ENCODE results near the gene DCAKD.
"Not testable (repeated sequence)": the region's sequence is repeated elsewhere in the genome, so short reads cannot be mapped to it uniquely, and the experiment has no call there.

The DCAKD gene

DNA sequence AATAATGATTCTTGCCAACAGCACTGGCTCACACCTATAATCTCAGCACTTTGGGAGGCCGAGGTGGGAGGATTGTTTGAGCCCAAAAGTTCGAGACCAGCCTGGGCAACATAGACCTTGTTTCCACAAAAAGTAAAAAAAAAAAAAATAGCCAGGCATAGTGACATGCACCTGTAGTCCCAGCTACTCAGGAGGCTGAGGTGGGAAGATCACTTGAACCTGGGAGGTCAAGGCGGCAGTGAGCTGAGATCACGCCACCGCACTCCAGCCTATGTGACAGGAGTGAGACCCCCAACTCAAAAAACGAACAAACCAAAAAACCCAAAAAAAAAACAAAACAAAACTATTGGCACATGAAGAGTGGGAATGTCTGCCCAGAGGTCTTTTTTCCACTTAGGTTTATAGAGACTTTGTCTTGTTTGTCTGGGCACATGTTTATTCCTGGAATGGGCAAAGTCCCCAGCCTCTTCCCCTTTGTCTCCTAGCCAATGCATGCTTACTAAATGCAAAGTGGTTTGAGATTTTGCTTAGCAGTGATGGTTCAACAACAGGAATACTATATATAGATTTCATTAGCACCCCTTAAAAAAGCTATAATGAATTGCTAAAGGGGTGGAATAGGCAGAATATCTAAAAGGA lies 35.6 kb upstream of the DCAKD start:
- no peak for TF ChIP-seq GATA1 (IDR thresholded peaks at IDR 0.05; ENCODE audit: low read depth, low read length)
- no peak for TF ChIP-seq POLR2A (IDR thresholded peaks at IDR 0.05; ENCODE audit: low read length)
- DNase-seq, result no peak

DNA sequence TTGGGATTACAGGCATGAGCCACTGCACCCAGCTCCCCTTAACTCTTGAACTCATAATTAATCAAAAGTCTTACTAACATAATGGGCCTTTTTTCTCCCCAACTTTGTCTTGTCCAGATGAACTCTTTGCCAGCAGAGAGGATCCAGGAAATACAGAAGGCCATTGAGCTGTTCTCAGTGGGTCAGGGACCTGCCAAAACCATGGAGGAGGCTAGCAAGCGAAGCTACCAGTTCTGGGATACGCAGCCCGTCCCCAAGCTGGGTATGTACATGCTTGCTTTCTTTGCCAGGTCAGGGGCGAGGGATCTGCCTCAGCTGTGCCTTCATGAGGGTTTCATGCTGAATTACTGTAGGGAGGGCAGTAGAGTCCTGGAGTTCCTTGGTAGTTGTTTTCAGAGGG lies 35.0 kb upstream of the DCAKD start:
- no peak for DNase-seq
- TF ChIP-seq POLR2A (IDR thresholded peaks at IDR 0.05; ENCODE audit: low read length), result no peak
- no peak for TF ChIP-seq GATA1 (IDR thresholded peaks at IDR 0.05; ENCODE audit: low read depth, low read length)

GRCh38 chr17:45081047-45081703 lies 29.7 kb upstream of the DCAKD start:
- no peak for DNase-seq
- no peak for TF ChIP-seq GATA1 (IDR thresholded peaks at IDR 0.05; ENCODE audit: low read depth, low read length)
- no peak for TF ChIP-seq POLR2A (IDR thresholded peaks at IDR 0.05; ENCODE audit: low read length)

DNA sequence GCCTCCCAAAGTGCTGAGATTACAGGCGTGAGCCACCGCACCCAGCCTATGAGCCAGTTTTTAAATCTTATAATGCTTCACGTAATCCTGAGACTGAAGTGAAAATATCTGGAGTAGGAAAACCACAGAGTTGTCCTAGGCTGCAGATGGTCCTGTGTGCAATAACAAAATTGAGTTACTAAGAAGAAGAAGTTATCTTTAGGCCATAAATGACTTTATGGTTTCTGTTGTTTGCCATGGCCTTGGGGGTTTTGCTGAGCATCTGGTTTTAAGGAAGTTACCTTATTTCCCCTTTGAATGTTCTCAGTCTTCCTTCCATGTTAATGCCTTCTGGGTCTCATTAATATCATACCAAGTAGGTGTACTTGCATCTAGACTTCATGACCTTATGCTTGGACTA lies 26.2 kb upstream of the DCAKD start:
- TF ChIP-seq GATA1 (IDR thresholded peaks at IDR 0.05; ENCODE audit: low read depth, low read length), result no peak
- no peak for TF ChIP-seq POLR2A (IDR thresholded peaks at IDR 0.05; ENCODE audit: low read length)
- DNase-seq, result no peak

- no peak for TF ChIP-seq GATA1 (IDR thresholded peaks at IDR 0.05; ENCODE audit: low read depth, low read length)
- no peak for TF ChIP-seq POLR2A (IDR thresholded peaks at IDR 0.05; ENCODE audit: low read length)
- no peak for DNase-seq
Measured at GRCh38 chr17:45073414-45074070, 22.1 kb upstream of the DCAKD start.

DNA sequence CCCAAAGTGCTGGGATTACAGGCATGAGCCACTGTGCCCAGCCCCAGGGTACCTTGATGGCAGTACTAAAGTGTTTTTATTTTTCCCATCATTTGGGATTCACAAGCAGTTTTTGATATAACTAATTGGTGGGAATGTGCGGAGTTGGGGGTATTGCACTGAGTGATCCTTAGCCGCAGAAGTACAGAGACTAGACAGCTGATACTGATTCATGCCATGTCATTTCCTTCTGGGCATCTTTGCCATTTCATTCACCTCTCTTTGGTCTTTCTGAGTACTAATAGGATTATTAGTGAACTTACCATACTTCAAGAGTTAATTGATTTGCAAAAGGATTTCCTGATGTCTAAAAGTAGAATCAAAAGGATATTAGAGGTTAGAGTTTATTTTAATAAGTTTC lies 19.4 kb upstream of the DCAKD start:
- TF ChIP-seq POLR2A (IDR thresholded peaks at IDR 0.05; ENCODE audit: low read length) (no peak), GATA1 (IDR thresholded peaks at IDR 0.05; ENCODE audit: low read depth, low read length) (no peak)
- DNase-seq, result no peak

DNA sequence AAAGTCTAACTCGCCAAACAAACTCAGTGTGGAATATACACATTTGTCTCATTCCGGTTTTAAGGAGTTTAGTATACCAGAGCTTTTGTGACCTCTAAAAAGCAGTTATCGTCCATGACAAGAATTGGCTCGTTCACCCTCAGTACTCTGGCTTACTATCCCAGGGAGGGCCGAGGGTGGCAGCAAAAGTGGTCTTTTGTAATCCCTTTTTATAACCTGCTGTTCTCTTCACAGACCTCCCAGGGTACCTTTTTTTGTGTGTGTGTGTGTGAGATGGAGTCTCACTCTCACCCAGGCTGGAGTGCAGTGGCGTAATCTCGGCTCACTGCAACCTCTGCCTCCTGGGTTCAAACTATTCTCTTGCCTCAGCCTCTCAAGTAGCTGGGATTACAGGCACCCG lies 18.6 kb upstream of the DCAKD start:
- TF ChIP-seq GATA1 (IDR thresholded peaks at IDR 0.05; ENCODE audit: low read depth, low read length) (no peak), POLR2A (IDR thresholded peaks at IDR 0.05; ENCODE audit: low read length) (no peak)
- no peak for DNase-seq

DNA sequence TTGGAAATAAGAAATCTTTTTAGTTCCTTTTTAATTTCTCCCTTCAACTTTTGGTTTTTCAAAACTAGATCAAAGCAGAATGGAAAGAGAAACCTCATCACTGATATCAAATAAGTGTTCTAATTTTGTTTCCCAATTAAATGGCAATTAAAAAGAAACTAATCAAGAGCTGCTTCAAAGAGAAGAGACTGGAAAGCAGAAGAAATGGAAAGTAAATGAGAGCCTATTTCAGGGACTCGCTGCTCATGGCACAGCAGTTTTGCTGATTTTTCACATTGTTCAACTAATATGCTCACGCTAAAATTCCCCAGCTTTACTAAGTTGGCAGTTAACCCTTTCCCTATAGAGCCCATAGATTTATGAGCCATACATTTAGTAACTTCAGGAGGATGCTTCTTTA lies 16.2 kb upstream of the DCAKD start:
- TF ChIP-seq POLR2A (IDR thresholded peaks at IDR 0.05; ENCODE audit: low read length) (no peak), GATA1 (IDR thresholded peaks at IDR 0.05; ENCODE audit: low read depth, low read length) (no peak)
- no peak for DNase-seq

- peak in 1 of 2 experiments; percentile 14 for DNase-seq
- TF ChIP-seq POLR2A (IDR thresholded peaks at IDR 0.05; ENCODE audit: low read length), result no peak
- no peak for TF ChIP-seq GATA1 (IDR thresholded peaks at IDR 0.05; ENCODE audit: low read depth, low read length)
Measured at GRCh38 chr17:45063198-45063597, 11.8 kb upstream of the DCAKD start.

DNA sequence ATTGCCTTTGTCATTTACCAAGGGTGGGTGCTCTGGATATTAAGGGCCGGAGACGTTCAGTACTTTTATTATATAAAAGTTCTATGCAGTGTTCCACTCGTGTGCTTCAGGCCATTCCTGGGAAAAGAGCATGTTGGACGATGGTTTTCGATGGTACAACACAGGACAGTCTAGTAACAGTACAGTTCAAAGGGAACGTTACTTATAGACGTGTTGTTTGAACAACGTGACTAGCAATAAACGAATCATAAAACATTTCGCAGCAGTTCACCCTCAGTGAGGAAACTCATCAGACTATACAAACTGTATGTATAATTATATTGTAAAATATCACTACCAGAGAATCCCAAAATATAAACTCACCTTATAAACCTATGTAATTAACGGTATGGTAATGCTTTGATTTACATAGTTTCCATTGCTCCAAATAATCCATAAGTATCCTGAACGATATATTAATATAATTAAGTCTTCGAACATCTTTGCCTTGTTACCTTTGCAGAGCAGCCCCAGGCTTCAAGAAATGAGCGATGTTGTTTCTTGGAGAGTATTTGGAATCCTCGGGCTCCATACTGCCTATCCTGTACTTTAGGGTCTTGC lies 10.3 kb upstream of the DCAKD start:
- no peak for TF ChIP-seq POLR2A (IDR thresholded peaks at IDR 0.05; ENCODE audit: low read length)
- no peak for TF ChIP-seq GATA1 (IDR thresholded peaks at IDR 0.05; ENCODE audit: low read depth, low read length)

DNA sequence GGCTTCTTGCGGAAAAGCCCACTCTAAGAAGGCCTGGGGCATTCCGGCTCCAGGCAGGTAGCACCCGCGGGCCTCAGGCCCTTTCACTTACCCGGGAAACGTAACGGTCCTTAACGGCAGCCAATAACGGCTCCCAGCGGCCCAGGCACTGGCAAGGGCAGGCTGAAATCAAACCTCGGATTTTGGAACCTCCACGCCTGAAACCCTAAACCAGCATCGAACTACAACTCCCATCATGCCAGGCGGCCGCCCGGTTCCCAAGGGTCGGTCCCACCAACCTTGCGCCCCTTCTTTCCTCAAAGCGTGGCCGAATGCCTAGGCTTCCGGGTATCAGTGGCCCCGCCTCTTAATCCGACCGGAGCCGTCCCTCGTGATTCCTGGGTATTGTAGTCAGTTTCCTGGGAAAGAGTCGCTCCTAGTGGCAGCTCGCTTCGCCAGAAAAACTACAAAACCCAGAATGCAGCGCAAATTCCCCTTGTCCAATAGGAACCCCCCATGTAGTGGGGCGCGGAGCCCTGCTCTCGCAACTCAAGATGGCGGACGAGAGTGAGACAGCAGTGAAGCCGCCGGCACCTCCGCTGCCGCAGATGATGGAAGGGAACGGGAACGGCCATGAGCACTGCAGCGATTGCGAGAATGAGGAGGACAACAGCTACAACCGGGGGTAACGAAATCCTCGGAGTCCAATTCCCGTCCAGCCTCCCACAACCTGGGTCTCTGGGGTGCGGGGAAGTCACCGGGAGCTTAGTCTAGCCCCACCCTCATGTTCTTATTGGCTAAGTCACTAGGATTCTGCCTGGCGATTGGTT lies 9.6 kb upstream of the DCAKD start, which contains the start of gene NMT1:
Gene NMT1 (plus strand): TSS at position 521 of the 809 bp plus-strand sequence. CDS start 13 bp downstream, at position 534.
- peak; percentile 99 for DNase-seq
- TF ChIP-seq POLR2A (IDR thresholded peaks at IDR 0.05; ENCODE audit: low read length) (peak; percentile 98), GATA1 (IDR thresholded peaks at IDR 0.05; ENCODE audit: low read depth, low read length) (no peak)

More for the DNA sequence above, 10.3 kb upstream of the DCAKD start:
- no peak for DNase-seq

- no peak for DNase-seq
- TF ChIP-seq POLR2A (IDR thresholded peaks at IDR 0.05; ENCODE audit: low read length) (no peak), GATA1 (IDR thresholded peaks at IDR 0.05; ENCODE audit: low read depth, low read length) (no peak)
Measured at GRCh38 chr17:45060382-45060796, 9.0 kb upstream of the DCAKD start.

- TF ChIP-seq POLR2A (IDR thresholded peaks at IDR 0.05; ENCODE audit: low read length), result no peak
- no peak for TF ChIP-seq GATA1 (IDR thresholded peaks at IDR 0.05; ENCODE audit: low read depth, low read length)
- peak; percentile 65 for DNase-seq
Measured at GRCh38 chr17:45052052-45052772, 780 bp upstream of the DCAKD start.

DNA sequence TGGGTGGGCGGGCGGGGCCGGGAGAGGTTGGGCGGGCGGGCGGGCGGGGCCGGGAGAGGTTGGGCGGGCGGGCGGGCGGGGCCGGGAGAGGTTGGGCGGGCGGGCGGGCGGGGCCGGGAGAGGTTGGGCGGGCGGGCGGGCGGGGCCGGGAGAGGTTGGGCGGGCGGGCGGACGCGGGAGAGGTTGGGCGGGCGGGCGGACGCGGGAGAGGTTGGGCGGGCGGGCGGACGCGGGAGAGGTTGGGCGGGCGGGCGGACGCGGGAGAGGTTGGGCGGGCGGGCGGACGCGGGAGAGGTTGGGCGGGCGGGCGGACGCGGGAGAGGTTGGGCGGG lies 254 bp upstream of the DCAKD start:
- DNase-seq, result not testable (repeated sequence)

All from erythroblast (primary cell).